Smooth muscle cell (in vitro differentiated cells): ENCODE measurements around the gene POP7. TPM values are rescaled to one million over a fixed set of nuclear protein-coding genes. Genes with fewer than 3 reads are reported as not detected.

Experiments used
- DNase-seq: peaks from one replicate; lab custom pipeline; 2025; ENCODE audit not compliant: unreplicated experiment; lab: John Stamatoyannopoulos, UW
- H2AFZ ChIP-seq: fragments of 200-600 bp; sonication (generic); 2 replicates; pipeline ENCODE4 v1.6.0; 2016; ENCODE audit warnings: antibody characterized with exemption, low read depth, mild to moderate bottlenecking
- H3F3A ChIP-seq: fragments of 200-600 bp; sonication (generic); 2 replicates; pipeline ENCODE4 v1.6.0; 2017; ENCODE audit warnings: antibody characterized with exemption, low read depth
- H3K27ac ChIP-seq: fragments of 200-600 bp; sonication (generic); 2 replicates; pipeline ENCODE4 v1.5.1; 2016; ENCODE audit warnings: low read depth, mild to moderate bottlenecking
- H3K27me3 ChIP-seq: fragments of 200-600 bp; sonication (generic); 2 replicates; pipeline ENCODE4 v1.6.1; 2016; ENCODE audit warnings: low read depth, mild to moderate bottlenecking
- H3K36me3 ChIP-seq: fragments of 200-600 bp; sonication (generic); 2 replicates; pipeline ENCODE4 v1.5.1; 2016; ENCODE audit warnings: low read depth
- H3K4me1 ChIP-seq: fragments of 200-600 bp; sonication (generic); 2 replicates; pipeline ENCODE4 v1.5.1; 2016; ENCODE audit warnings: low read depth
- H3K4me2 ChIP-seq: fragments of 200-600 bp; sonication (generic); 2 replicates; pipeline ENCODE4 v1.6.0; 2016; ENCODE audit warnings: mild to moderate bottlenecking
- H3K4me3 ChIP-seq: fragments of 200-600 bp; sonication (generic); 2 replicates; pipeline ENCODE4 v1.5.1; 2016; ENCODE audit warnings: mild to moderate bottlenecking
- H3K79me2 ChIP-seq: fragments of 200-600 bp; sonication (generic); 2 replicates; pipeline ENCODE4 v1.6.0; 2016; ENCODE audit warnings: low read depth, mild to moderate bottlenecking
- H3K9ac ChIP-seq: fragments of 200-600 bp; sonication (generic); 2 replicates; pipeline ENCODE4 v1.6.0; 2016; ENCODE audit warnings: low read depth
- H3K9me3 ChIP-seq: fragments of 200-600 bp; sonication (generic); replicated peaks from 2 replicates; pipeline ENCODE4 v1.5.1; 2016; ENCODE audit warnings: low read depth
- H4K20me1 ChIP-seq: fragments of 200-600 bp; sonication (generic); 2 replicates; pipeline ENCODE4 v1.6.0; 2016; ENCODE audit warnings: low read depth
- WGBS: methylation state at CpG from one replicate; pipeline ENCODE4 v1.1.7; 2016; ENCODE audit warnings: low lambda C conversion rate; 5-methylcytosine and 5-hydroxymethylcytosine counted together
- polyA plus RNA-seq: library from polyadenylated mRNA; unstranded; fragments of >200 nt; fragmentation: Nextera tagmentation; extraction: Ambion mirVana; gene quantifications from 2 replicates; pipeline ENCODE4 v1.2.1, GENCODE V29; 2016
- total RNA-seq: library from RNA; depleted of rRNA; stranded (reverse); fragments of >200 nt; gene quantifications from 2 replicates; pipeline ENCODE4 v1.2.3, GENCODE V29; 2014
- TF ChIP-seq, protein P1 (sequence below): fragments of 200-600 bp; sonication (generic); IDR thresholded peaks from 2 replicates; pipeline ENCODE4 v1.5.1; 2017; ENCODE audit warnings: borderline replicate concordance, mild to moderate bottlenecking, antibody characterized with exemption; ENCODE audit not compliant: insufficient read depth, poor library complexity, severe bottlenecking

Gene POP7
- total and polyA plus RNA-seq, 2 experiments from 2014 or later = 19.5 to 58.7 TPM

DNA sequence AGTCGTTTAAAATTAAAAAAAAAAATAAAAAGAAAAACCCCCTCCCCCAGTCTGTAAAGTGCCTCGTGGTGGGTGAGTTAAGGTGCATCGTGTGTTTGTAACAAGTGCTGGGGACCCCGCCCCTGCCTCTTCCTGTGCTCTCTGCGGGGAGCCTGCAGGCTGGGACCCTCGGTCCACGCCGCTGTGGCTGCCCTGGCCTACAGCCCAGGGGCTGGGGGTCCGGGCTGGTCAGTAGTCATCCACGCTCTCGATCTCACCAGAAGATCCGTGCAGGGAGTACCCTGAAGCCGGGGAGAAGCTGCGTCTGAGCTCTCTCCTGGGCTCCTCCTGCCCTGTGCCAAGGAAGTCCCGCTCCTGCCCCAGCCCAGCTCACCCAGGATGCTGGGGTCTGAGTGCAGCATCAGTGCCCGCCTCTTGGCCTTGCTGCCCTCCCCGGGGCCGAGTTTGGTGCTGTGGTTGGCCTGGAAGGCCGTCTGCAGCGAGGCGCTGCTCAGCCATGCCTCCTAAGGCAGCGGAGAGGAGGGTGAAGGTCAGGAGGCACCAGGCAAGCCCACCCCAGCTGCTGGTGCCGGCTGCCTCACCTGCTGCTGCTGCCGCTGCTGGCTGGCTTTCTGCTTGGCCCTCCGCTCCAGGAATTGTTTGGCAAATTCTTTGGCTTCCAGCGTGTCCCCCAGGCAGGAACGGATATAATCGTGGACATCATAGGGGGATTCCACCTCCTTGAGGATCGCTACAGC, 24.3 kb upstream of the POP7 start:
- Histone ChIP-seq H3K9ac (no peak overlapping the region), H3K4me2 (no peak overlapping the region), H3K79me2 (peaks cover 3% of the 10 kb centered on the region), H3K27ac (no peak overlapping the region), H3K4me3 (no peak overlapping the region), H4K20me1 (peaks cover 62% of the 10 kb centered on the region), H3F3A (peaks cover 3% of the 10 kb centered on the region), H2AFZ (no peak overlapping the region), H3K4me1 (no peaks in the 10 kb centered on the region), H3K27me3 (no peaks in the 10 kb centered on the region), H3K36me3 (no peaks in the 10 kb centered on the region), H3K9me3 (no peaks in the 10 kb centered on the region)
- 93% methylated on average over 29 of the region's 29 CpGs for WGBS
- TF ChIP-seq, protein P1, sequence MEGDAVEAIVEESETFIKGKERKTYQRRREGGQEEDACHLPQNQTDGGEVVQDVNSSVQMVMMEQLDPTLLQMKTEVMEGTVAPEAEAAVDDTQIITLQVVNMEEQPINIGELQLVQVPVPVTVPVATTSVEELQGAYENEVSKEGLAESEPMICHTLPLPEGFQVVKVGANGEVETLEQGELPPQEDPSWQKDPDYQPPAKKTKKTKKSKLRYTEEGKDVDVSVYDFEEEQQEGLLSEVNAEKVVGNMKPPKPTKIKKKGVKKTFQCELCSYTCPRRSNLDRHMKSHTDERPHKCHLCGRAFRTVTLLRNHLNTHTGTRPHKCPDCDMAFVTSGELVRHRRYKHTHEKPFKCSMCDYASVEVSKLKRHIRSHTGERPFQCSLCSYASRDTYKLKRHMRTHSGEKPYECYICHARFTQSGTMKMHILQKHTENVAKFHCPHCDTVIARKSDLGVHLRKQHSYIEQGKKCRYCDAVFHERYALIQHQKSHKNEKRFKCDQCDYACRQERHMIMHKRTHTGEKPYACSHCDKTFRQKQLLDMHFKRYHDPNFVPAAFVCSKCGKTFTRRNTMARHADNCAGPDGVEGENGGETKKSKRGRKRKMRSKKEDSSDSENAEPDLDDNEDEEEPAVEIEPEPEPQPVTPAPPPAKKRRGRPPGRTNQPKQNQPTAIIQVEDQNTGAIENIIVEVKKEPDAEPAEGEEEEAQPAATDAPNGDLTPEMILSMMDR = no peak
- DNase-seq = no peak

GRCh38 chr7:100682228-100682741, 23.6 kb upstream of the POP7 start:
- no peak overlapping the region for H3K4me2 ChIP-seq
- H3K9ac ChIP-seq = no peak overlapping the region
- no peak for DNase-seq
- no peaks in the 10 kb centered on the region for H3K4me1 ChIP-seq
- no peak overlapping the region for H2AFZ ChIP-seq
- H3K9me3 ChIP-seq = no peaks in the 10 kb centered on the region
- TF ChIP-seq, protein P1 = no peak
- WGBS = 72% methylated on average over 18 of the region's 25 CpGs
- peaks cover 60% of the 10 kb centered on the region for H4K20me1 ChIP-seq
- no peak overlapping the region for H3K27ac ChIP-seq
- H3F3A ChIP-seq = no peaks in the 10 kb centered on the region
- no peaks in the 10 kb centered on the region for H3K27me3 ChIP-seq
- H3K4me3 ChIP-seq = no peak overlapping the region
- no peaks in the 10 kb centered on the region for H3K79me2 ChIP-seq
- H3K36me3 ChIP-seq = no peaks in the 10 kb centered on the region

- H3K9ac ChIP-seq = no peak overlapping the region
- H3K9me3 ChIP-seq = no peaks in the 10 kb centered on the region
- H3K4me1 ChIP-seq = no peaks in the 10 kb centered on the region
- no peak overlapping the region for H3K4me2 ChIP-seq
- no peaks in the 10 kb centered on the region for H3K36me3 ChIP-seq
- TF ChIP-seq, protein P1 = no peak
- H3K79me2 ChIP-seq = peaks cover 2% of the 10 kb centered on the region
- 90% methylated on average over 23 of the region's 28 CpGs for WGBS
- H3F3A ChIP-seq = no peaks in the 10 kb centered on the region
- H3K27me3 ChIP-seq = no peaks in the 10 kb centered on the region
- peaks cover 60% of the 10 kb centered on the region for H4K20me1 ChIP-seq
- H3K4me3 ChIP-seq = no peak overlapping the region
- H3K27ac ChIP-seq = no peak overlapping the region
- DNase-seq = no peak
- H2AFZ ChIP-seq = no peak overlapping the region
Observed at GRCh38 chr7:100682991-100683658, 22.8 kb upstream of the POP7 start.
